RWPE2 (cell line): ENCODE data around the gene PDE4D.

ENCODE experiments used
- ATAC-seq: fragments of 200-7000 bp; cut with Tn5 transposase; 3 replicates; pipeline ENCODE4 v1.9.1; 2021; ENCODE audit warnings: low read depth
- DNase-seq: peaks from one replicate; pipeline ENCODE4 v3.0.0-alpha.2; 2020; ENCODE audit warnings: low spot score
- H3K27ac ChIP-seq: fragments of 450-650 bp; 2 replicates; pipeline ENCODE4 v1.5.1; 2017; ENCODE audit warnings: mild to moderate bottlenecking; ENCODE audit not compliant: poor library complexity, severe bottlenecking
- H3K27me3 ChIP-seq: fragments of 250-450 bp; sonication (Bioruptor Pico); 2 replicates; pipeline ENCODE4 v1.5.1; 2021; ENCODE audit warnings: mild to moderate bottlenecking, moderate library complexity; ENCODE audit not compliant: insufficient read depth, poor library complexity, severe bottlenecking
- H3K36me3 ChIP-seq: fragments of 250-450 bp; sonication (Bioruptor Pico); 2 replicates; pipeline ENCODE4 v1.5.1; 2020; ENCODE audit warnings: low read depth, mild to moderate bottlenecking, moderate library complexity
- H3K4me1 ChIP-seq: fragments of 250-450 bp; sonication (Bioruptor Pico); 2 replicates; pipeline ENCODE4 v1.5.1; 2021; ENCODE audit warnings: mild to moderate bottlenecking, moderate library complexity; ENCODE audit not compliant: insufficient read depth, poor library complexity, severe bottlenecking
- H3K4me3 ChIP-seq: fragments of 250-450 bp; sonication (Bioruptor Pico); 2 replicates; pipeline ENCODE4 v1.5.1; 2021; ENCODE audit warnings: mild to moderate bottlenecking, moderate library complexity; ENCODE audit not compliant: severe bottlenecking
- H3K9me3 ChIP-seq: fragments of 250-450 bp; sonication (Bioruptor Pico); 2 replicates; pipeline ENCODE4 v1.5.1; 2021; ENCODE audit warnings: mild to moderate bottlenecking, moderate library complexity; ENCODE audit not compliant: severe bottlenecking
- TF ChIP-seq, protein P1 (sequence below): fragments of 450-650 bp; IDR thresholded peaks from one replicate; pipeline ENCODE4 v1.5.1; 2017; ENCODE audit warnings: mild to moderate bottlenecking, moderate library complexity; ENCODE audit not compliant: poor library complexity, severe bottlenecking

The PDE4D gene

DNA sequence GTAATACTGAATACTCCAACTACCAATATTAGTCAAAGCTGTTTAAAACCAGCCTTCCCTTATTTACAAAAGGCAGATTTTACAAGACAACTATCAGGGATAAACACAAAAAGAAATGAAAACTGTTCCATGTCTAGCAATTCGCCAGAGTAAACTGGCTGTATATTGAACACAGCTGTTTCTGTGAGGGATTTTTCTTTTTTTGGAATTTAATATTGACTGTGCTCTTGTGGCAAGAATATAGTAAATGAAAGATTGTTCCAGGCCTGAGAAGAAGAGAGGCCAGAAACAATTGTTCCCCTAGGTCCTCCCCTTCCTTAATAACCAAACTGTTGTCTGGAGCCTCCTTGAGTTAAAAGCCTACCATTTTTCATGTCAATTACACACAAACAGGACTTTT lies 188.6 kb downstream of the PDE4D start:
- Histone ChIP-seq H3K36me3 (no peaks in the 10 kb centered on the region), H3K4me1 (peaks cover 2% of the 10 kb centered on the region), H3K4me3 (no peak overlapping the region), H3K27me3 (no peaks in the 10 kb centered on the region), H3K9me3 (no peaks in the 10 kb centered on the region), H3K27ac (no peak overlapping the region)
- DNase-seq = no peak
- ATAC-seq = no peak
- TF ChIP-seq, protein P1, sequence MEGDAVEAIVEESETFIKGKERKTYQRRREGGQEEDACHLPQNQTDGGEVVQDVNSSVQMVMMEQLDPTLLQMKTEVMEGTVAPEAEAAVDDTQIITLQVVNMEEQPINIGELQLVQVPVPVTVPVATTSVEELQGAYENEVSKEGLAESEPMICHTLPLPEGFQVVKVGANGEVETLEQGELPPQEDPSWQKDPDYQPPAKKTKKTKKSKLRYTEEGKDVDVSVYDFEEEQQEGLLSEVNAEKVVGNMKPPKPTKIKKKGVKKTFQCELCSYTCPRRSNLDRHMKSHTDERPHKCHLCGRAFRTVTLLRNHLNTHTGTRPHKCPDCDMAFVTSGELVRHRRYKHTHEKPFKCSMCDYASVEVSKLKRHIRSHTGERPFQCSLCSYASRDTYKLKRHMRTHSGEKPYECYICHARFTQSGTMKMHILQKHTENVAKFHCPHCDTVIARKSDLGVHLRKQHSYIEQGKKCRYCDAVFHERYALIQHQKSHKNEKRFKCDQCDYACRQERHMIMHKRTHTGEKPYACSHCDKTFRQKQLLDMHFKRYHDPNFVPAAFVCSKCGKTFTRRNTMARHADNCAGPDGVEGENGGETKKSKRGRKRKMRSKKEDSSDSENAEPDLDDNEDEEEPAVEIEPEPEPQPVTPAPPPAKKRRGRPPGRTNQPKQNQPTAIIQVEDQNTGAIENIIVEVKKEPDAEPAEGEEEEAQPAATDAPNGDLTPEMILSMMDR = no peak

DNA sequence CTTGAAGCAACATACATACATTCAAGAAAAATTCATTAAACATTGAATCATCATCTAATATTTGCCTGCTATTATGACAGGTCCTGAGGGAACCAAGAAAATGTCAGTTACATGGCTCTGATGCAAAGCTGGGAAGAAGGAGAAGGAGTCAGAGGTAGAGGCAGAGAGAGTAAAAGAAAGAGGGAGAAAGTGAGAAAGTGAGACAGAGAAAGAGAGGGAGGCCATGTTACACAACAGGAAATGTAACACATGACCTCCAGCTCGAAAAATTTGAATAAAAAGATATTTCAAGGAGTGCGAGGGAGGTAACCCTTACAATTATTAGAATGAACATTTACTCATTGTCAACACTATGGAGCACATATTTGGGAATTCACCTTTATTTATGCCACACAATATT lies 189.7 kb downstream of the PDE4D start:
- Histone ChIP-seq H3K27ac (no peak overlapping the region), H3K27me3 (no peaks in the 10 kb centered on the region), H3K9me3 (no peaks in the 10 kb centered on the region), H3K4me3 (no peak overlapping the region), H3K4me1 (no peaks in the 10 kb centered on the region), H3K36me3 (no peaks in the 10 kb centered on the region)
- TF ChIP-seq, protein P1 = no peak
- DNase-seq (no peak), ATAC-seq (no peak)

DNA sequence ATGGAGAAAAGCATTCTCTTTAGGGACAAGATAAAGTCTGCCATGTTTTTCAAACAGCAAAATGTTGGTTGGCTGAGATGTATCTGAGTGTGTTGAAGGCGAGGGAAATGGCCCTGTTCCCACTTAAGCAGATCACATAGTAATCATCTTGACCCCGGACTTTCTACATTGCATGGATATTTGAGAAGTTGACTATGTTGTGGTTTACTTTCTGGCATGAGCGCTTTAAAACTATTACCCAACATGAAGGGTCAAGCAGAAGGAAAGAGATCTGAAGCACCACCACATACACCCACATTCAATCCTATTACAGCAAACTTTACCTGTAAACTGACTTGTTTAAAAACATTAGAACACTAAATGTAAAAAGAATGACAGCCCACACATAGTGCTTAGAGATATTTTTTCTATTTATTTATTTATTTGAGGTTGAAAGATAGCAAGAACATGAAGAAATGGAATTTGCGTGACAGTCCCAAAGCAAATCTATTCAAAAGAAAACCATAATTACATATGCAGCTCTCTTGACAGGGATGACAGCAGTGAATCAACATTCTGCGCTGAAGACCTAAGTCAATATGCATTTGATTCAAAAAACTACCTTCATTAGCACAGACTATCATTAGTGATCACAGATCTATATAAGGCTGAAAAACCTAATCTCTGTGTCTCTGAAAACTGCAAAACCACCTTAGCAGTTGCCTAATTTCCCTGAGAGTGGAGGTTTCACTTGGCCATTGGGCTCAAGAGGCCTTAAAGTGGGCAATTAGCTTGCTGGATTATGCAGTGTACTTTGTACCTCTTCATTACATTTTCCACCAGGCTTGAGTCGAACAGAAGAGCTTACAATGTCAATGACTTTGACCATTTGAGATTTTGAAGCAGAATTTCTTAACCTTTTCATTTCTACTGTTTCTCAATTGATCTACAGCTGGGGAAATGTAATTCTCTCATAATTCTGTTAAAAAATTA lies 195.0 kb downstream of the PDE4D start:
- no peak overlapping the region for H3K4me3 ChIP-seq
- DNase-seq (no peak), ATAC-seq (no peak)
- H3K27me3 ChIP-seq = no peaks in the 10 kb centered on the region
- H3K4me1 ChIP-seq = peaks cover 3% of the 10 kb centered on the region
- peaks cover under 1% of the 10 kb centered on the region; the same call in 1 of the 2 replicates for H3K36me3 ChIP-seq
- no peak overlapping the region for H3K27ac ChIP-seq
- no peaks in the 10 kb centered on the region for H3K9me3 ChIP-seq
- TF ChIP-seq, protein P1 = no peak

DNA sequence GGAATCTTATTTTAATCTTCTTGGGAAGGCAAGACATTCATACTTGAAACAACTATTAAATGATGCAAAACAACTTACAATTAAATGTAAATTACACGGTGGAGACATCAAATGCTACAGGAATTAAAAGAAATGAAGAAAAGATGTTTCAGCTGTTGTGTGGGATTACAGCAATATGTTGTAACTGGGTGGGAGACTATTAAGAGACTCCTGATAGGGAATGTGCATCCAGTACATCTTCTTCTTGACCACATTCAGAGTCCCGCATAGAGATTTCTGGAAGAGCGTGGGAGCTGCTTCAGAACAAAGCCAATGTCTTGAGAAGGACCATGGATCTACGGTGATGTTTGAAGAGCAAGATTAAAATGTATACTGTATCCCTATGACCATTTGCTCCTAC lies 199.1 kb downstream of the PDE4D start:
- H3K27ac ChIP-seq = no peak overlapping the region
- peaks cover 3% of the 10 kb centered on the region for H3K4me1 ChIP-seq
- H3K36me3 ChIP-seq = peaks cover 3% of the 10 kb centered on the region; the same call in 1 of the 2 replicates
- no peaks in the 10 kb centered on the region for H3K27me3 ChIP-seq
- H3K4me3 ChIP-seq = no peak overlapping the region
- DNase-seq (no peak), ATAC-seq (no peak)
- TF ChIP-seq, protein P1 = no peak
- H3K9me3 ChIP-seq = no peaks in the 10 kb centered on the region
